Right lobe of liver (tissue), 6 donors: ENCODE measurements around the gene PAN2. TPM values are rescaled to one million over a fixed set of nuclear protein-coding genes. Genes with fewer than 3 reads are reported as not detected.

Experiments used
- ATAC-seq, 4 donors: fragments of 200-7000 bp; cut with Tn5 transposase; one replicate each; pipeline ENCODE4 v1.9.1; 2020; ENCODE audit warnings: mild to moderate bottlenecking in 4 of 4, moderate library complexity in 4 of 4
- DNase-seq, 3 donors: peaks; one replicate each; pipeline ENCODE4 v3.0.0-alpha.2; 2020
- H3K27ac ChIP-seq, 3 donors: fragments of 200-600 bp; one replicate each; pipeline ENCODE4 v1.8.0; 2022
- H3K27me3 ChIP-seq, 2 donors: fragments of 200-600 bp; one replicate each; pipeline ENCODE4 v1.8.0; 2022
- H3K36me3 ChIP-seq, 4 donors: fragments of 200-600 bp; sonication (generic) in 1 of 4; one replicate each; pipeline versions ENCODE4 v1.5.1 to v1.8.0; 2017 to 2022; ENCODE audit warnings: control low read depth in 1 of 4
- H3K4me1 ChIP-seq, 4 donors: fragments of 200-600 bp; sonication (generic) in 1 of 4; one replicate each; pipeline versions ENCODE4 v1.5.1 to v1.8.0; 2017 to 2022; ENCODE audit warnings: control low read depth in 1 of 4
- H3K4me3 ChIP-seq, 3 donors: fragments of 200-600 bp; one replicate each; pipeline ENCODE4 v1.8.0; 2022
- H3K9me3 ChIP-seq, 4 donors: fragments of 200-600 bp; sonication (generic) in 1 of 4; one replicate each; pipeline versions ENCODE4 v1.5.1 to v1.8.0; 2017 to 2022; ENCODE audit warnings: control low read depth in 1 of 4
- CTCF ChIP-seq, 4 donors: fragments of 200-600 bp in 3 of 4; fragments of 450-650 bp in 1 of 4; IDR thresholded peaks; one replicate each; pipeline versions ENCODE4 v1.5.1 to v1.8.0; 2016 to 2022; ENCODE audit warnings: antibody characterized with exemption in 4 of 4, mild to moderate bottlenecking in 2 of 4
- POLR2A ChIP-seq: fragments of 450-650 bp; IDR thresholded peaks from one replicate; pipeline ENCODE4 v1.6.1; 2017; ENCODE audit warnings: antibody characterized with exemption, mild to moderate bottlenecking
- WGBS: methylation state at CpG from one replicate; pipeline ENCODE4 v1.1.6; 2018; ENCODE audit warnings: low coverage, low lambda C conversion rate; ENCODE audit not compliant: insufficient coverage; ENCODE audit errors: missing lambda C conversion rate; 5-methylcytosine and 5-hydroxymethylcytosine counted together
- intact Hi-C, 2 donors: fragments of 100-400 bp; cut with DNase I; formaldehyde crosslinking; loops; one replicate each; pipeline versions ENCODE4 v1.11.2 to v1.14.1; 2022
- long read RNA-seq: library from polyadenylated mRNA; unstranded; transcript quantifications from one replicate; pipeline ENCODE4 v2.0.0, GENCODE V29; 2019
- total RNA-seq, 6 experiments: library from RNA; depleted of rRNA in 2 of 6; stranded (reverse); fragments of >200 nt in 2 of 6; fragmentation: NEBNext Ultra II Directional in 3 of 6; extraction: Animal tissue kit (Norgen Biotek cat#: 25700) in 3 of 6; gene quantifications; one replicate each; pipeline versions ENCODE4 v1.1.0 to v1.2.4, GENCODE V29; 2016 to 2023
- donor health status: DM: no; HTN: yes; CAD: no.
- donor health status: DM: no; HTN: no; CAD: no.
- donor health status: DM: no; HTN: no; CAD: no.
- donor health status: DM: no; HTN: yes; CAD: no.
- donor health status: DM: no; HTN: yes; CAD: no.

The PAN2 gene, protein sequence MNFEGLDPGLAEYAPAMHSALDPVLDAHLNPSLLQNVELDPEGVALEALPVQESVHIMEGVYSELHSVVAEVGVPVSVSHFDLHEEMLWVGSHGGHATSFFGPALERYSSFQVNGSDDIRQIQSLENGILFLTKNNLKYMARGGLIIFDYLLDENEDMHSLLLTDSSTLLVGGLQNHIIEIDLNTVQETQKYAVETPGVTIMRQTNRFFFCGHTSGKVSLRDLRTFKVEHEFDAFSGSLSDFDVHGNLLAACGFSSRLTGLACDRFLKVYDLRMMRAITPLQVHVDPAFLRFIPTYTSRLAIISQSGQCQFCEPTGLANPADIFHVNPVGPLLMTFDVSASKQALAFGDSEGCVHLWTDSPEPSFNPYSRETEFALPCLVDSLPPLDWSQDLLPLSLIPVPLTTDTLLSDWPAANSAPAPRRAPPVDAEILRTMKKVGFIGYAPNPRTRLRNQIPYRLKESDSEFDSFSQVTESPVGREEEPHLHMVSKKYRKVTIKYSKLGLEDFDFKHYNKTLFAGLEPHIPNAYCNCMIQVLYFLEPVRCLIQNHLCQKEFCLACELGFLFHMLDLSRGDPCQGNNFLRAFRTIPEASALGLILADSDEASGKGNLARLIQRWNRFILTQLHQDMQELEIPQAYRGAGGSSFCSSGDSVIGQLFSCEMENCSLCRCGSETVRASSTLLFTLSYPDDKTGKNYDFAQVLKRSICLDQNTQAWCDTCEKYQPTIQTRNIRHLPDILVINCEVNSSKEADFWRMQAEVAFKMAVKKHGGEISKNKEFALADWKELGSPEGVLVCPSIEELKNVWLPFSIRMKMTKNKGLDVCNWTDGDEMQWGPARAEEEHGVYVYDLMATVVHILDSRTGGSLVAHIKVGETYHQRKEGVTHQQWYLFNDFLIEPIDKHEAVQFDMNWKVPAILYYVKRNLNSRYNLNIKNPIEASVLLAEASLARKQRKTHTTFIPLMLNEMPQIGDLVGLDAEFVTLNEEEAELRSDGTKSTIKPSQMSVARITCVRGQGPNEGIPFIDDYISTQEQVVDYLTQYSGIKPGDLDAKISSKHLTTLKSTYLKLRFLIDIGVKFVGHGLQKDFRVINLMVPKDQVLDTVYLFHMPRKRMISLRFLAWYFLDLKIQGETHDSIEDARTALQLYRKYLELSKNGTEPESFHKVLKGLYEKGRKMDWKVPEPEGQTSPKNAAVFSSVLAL
- total RNA-seq, result 100 to 1,000 TPM in 1 of 6 experiments, 10 to 100 TPM in 5; 21.7 to 109 (median 57.7) TPM
- long read RNA-seq, full-length matches to known transcripts, result 1 of 3 reads
- long read RNA-seq, partial matches to known transcripts, result 2 of 3 reads
- long read RNA-seq, other reads (novel, unspliced or antisense), result 0 of 3 reads

DNA sequence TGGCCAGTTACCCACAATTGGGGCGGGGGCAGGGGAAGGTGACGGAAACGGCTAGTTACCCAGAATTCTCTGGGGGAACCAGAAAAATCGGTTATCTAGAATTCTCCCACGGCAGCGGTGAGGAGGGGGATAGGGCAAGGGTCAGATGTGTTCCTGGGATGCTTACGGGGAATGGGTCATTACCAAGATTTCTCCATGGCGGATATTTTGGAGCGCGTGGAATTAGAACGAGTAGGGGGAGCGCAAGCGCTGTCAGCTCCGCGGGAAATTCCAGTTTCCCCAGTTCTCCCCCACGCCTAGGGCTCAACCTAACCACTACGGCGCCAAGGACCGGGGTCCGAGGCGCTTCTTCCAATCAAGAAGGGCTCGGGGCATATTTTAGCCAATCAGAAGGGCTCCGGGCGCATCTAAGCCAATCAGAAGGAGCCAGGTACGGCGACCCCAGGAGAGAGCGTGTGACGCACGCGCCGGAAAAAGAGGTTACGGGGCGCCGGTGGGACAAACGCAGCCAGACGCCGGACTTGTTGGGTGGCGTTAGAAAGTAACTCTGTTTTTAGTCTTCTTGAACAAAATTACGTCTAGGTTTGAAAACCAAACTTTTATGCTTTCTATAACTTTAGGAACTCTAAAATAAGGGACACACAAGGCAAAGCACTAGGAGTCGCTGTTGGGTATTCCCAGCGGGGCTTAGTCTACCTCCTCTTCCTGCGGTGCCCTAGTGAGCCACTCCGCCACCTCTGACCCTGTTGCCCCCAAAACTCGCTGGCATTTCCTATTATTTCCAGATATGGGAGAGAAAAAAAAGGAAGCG lies at the start of gene PAN2:
TSS of gene PAN2 (minus strand) at position 322 of the 811 bp plus-strand sequence. CDS start 906 bp downstream, outside the sequence.
- Histone ChIP-seq H3K36me3 (no peaks in the 10 kb centered on the region), H3K27me3 (no peaks in the 10 kb centered on the region), H3K27ac (peak within 1 kb of the TSS; percentile 91 to 94 (median 93)), H3K4me3 (peak within 1 kb of the TSS; percentile 53 to 68 (median 57)), H3K9me3 (no peaks in the 10 kb centered on the region), H3K4me1 (peaks cover 0 to 16% (median 0%) of the 10 kb centered on the region in 4 donors)
- intact Hi-C loops, result no loop called here
- TF ChIP-seq POLR2A (peak; percentile 86), CTCF (IDR thresholded peaks at IDR 0.05) (peak; percentile 39 to 50 (median 42))
- ATAC-seq (peak; percentile 96 to 98 (median 98)), DNase-seq (peak; percentile 94 to 97 (median 95))
- 0% methylated on average over 36 of the region's 45 CpGs for whole genome bisulfite sequencing

GRCh38 chr12:56382611-56383010 lies 48.8 kb upstream of the PAN2 start:
- H3K36me3 ChIP-seq, result no peaks in the 10 kb centered on the region
- ATAC-seq (no peak), DNase-seq (no peak)
- H3K4me3 ChIP-seq, result no peak overlapping the region
- WGBS, result 77% methylated on average over 11 of the region's 16 CpGs
- intact Hi-C loops, result no loop called here
- TF ChIP-seq POLR2A, result no peak
- no peak for TF ChIP-seq CTCF (IDR thresholded peaks at IDR 0.05)
- no peak overlapping the region for H3K27ac ChIP-seq
- peaks cover 0 to 9% (median 4%) of the 10 kb centered on the region in 4 donors for H3K4me1 ChIP-seq
- no peaks in the 10 kb centered on the region for H3K27me3 ChIP-seq
- no peaks in the 10 kb centered on the region for H3K9me3 ChIP-seq

DNA sequence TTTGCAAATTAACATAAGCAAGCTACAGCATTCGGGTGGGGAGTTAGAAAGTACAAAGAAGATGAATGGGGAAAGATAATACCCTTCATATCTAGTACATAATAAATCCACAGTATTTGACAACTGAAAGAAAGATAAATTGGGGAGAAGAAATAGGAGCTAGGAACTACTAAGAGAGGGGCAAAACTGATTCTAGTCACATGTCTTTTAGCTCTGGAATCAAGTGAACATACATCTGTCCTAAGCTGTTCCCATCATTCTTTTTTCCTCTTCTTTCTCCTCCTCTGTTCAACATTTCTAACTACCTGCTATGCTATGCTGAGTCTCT lies 44.2 kb upstream of the PAN2 start:
- no peaks in the 10 kb centered on the region for H3K9me3 ChIP-seq
- no peak overlapping the region for H3K27ac ChIP-seq
- WGBS, result 60% methylated on average over 1 of the region's 1 CpG
- H3K4me1 ChIP-seq, result peaks cover 0 to 1% (median 0%) of the 10 kb centered on the region in 4 donors
- H3K36me3 ChIP-seq, result no peaks in the 10 kb centered on the region
- ATAC-seq (no peak), DNase-seq (no peak)
- no peak overlapping the region for H3K4me3 ChIP-seq
- intact Hi-C loops, result no loop called here
- TF ChIP-seq CTCF (IDR thresholded peaks at IDR 0.05) (no peak), POLR2A (no peak)
- H3K27me3 ChIP-seq, result no peaks in the 10 kb centered on the region
